Ectodermal cell (in vitro differentiated cells): Measurements from ENCODE around the gene ERAL1.

ENCODE experiments used
- H3K27ac ChIP-seq: 2 replicates; pipeline ENCODE4 v1.7.0; 2013; ENCODE audit warnings: mild to moderate bottlenecking, low read depth, low read length; ENCODE audit not compliant: insufficient read depth, poor library complexity, severe bottlenecking
- H3K27me3 ChIP-seq: 2 replicates; pipeline ENCODE4 v1.7.0; 2013; ENCODE audit warnings: mild to moderate bottlenecking, low read length; ENCODE audit not compliant: insufficient read depth, control insufficient read depth, poor library complexity, severe bottlenecking
- H3K36me3 ChIP-seq: one replicate; pipeline ENCODE4 v1.7.0; 2013; ENCODE audit warnings: low read length; ENCODE audit not compliant: control insufficient read depth, insufficient read depth
- H3K4me1 ChIP-seq: one replicate; pipeline ENCODE4 v1.7.0; 2013; ENCODE audit warnings: low read length; ENCODE audit not compliant: control insufficient read depth, insufficient read depth
- H3K4me3 ChIP-seq: 2 replicates; pipeline ENCODE4 v1.7.0; 2013; ENCODE audit warnings: low read depth, low read length, control low read depth; ENCODE audit not compliant: insufficient read depth
- H3K9me3 ChIP-seq: 2 replicates; pipeline ENCODE4 v1.7.0; 2013; ENCODE audit warnings: mild to moderate bottlenecking, low read length, moderate library complexity; ENCODE audit not compliant: control insufficient read depth
- WGBS, 2 experiments: methylation state at CpG; one replicate each; pipeline ENCODE4 v1.1.7; 2013; ENCODE audit warnings: missing lambda C conversion rate in 2 of 2; 5-methylcytosine and 5-hydroxymethylcytosine counted together

Gene ERAL1

GRCh38 chr17:28878158-28878910 lies 23.5 kb downstream of the ERAL1 start:
- Histone ChIP-seq H3K4me1 (no peaks in the 10 kb centered on the region), H3K27ac (no peak overlapping the region), H3K27me3 (no peaks in the 10 kb centered on the region), H3K9me3 (no peaks in the 10 kb centered on the region), H3K4me3 (no peak overlapping the region), H3K36me3 (peaks cover 25% of the 10 kb centered on the region)
- 95 to 100% methylated on average over 1 to 2 of the region's 2 CpGs for WGBS, 2 experiments

GRCh38 chr17:28878981-28879380 lies 24.2 kb downstream of the ERAL1 start:
- H3K27me3 ChIP-seq, result no peaks in the 10 kb centered on the region
- H3K4me1 ChIP-seq, result no peaks in the 10 kb centered on the region
- no peaks in the 10 kb centered on the region for H3K9me3 ChIP-seq
- H3K4me3 ChIP-seq, result no peak overlapping the region
- H3K27ac ChIP-seq, result no peak overlapping the region
- WGBS, 2 experiments, result 69 to 74% methylated on average over 4 of the region's 4 CpGs
- peaks cover 25% of the 10 kb centered on the region for H3K36me3 ChIP-seq

GRCh38 chr17:28879886-28880571 lies 25.2 kb downstream of the ERAL1 start:
- H3K36me3 ChIP-seq, result peaks cover 28% of the 10 kb centered on the region
- no peaks in the 10 kb centered on the region for H3K27me3 ChIP-seq
- H3K27ac ChIP-seq, result no peak overlapping the region
- no peaks in the 10 kb centered on the region for H3K9me3 ChIP-seq
- 85% methylated on average over 9 of the region's 9 CpGs for WGBS, 2 experiments
- no peaks in the 10 kb centered on the region for H3K4me1 ChIP-seq
- H3K4me3 ChIP-seq, result no peak overlapping the region

GRCh38 chr17:28880572-28880945 lies 25.7 kb downstream of the ERAL1 start:
- no peaks in the 10 kb centered on the region for H3K9me3 ChIP-seq
- no peaks in the 10 kb centered on the region for H3K4me1 ChIP-seq
- H3K4me3 ChIP-seq, result no peak overlapping the region
- H3K27me3 ChIP-seq, result no peaks in the 10 kb centered on the region
- no peak overlapping the region for H3K27ac ChIP-seq
- WGBS, 2 experiments, result 95 to 96% methylated on average over 10 of the region's 10 CpGs
- peaks cover 32% of the 10 kb centered on the region for H3K36me3 ChIP-seq

GRCh38 chr17:28881533-28882056 lies 26.8 kb downstream of the ERAL1 start:
- no peak overlapping the region for H3K4me3 ChIP-seq
- no peaks in the 10 kb centered on the region for H3K4me1 ChIP-seq
- no peaks in the 10 kb centered on the region for H3K9me3 ChIP-seq
- H3K27ac ChIP-seq, result no peak overlapping the region
- 96% methylated on average over 17 of the region's 17 CpGs for WGBS, 2 experiments
- H3K36me3 ChIP-seq, result peaks cover 32% of the 10 kb centered on the region
- no peaks in the 10 kb centered on the region for H3K27me3 ChIP-seq

GRCh38 chr17:28882154-28882895 lies 27.5 kb downstream of the ERAL1 start:
- Histone ChIP-seq H3K36me3 (peaks cover 32% of the 10 kb centered on the region), H3K4me3 (no peak overlapping the region), H3K9me3 (no peaks in the 10 kb centered on the region), H3K27me3 (no peaks in the 10 kb centered on the region), H3K4me1 (no peaks in the 10 kb centered on the region), H3K27ac (no peak overlapping the region)
- WGBS, 2 experiments, result 96 to 97% methylated on average over 18 of the region's 18 CpGs

GRCh38 chr17:28883967-28884702 lies 29.3 kb downstream of the ERAL1 start:
- Histone ChIP-seq H3K4me3 (no peak overlapping the region), H3K27me3 (no peaks in the 10 kb centered on the region), H3K36me3 (peaks cover 32% of the 10 kb centered on the region), H3K9me3 (no peaks in the 10 kb centered on the region), H3K27ac (no peak overlapping the region), H3K4me1 (no peaks in the 10 kb centered on the region)
- 94 to 95% methylated on average over 27 of the region's 27 CpGs for WGBS, 2 experiments

GRCh38 chr17:28885363-28885762 lies 30.5 kb downstream of the ERAL1 start:
- H3K9me3 ChIP-seq, result no peaks in the 10 kb centered on the region
- 95 to 97% methylated on average over 4 of the region's 4 CpGs for WGBS, 2 experiments
- peaks cover 23% of the 10 kb centered on the region for H3K36me3 ChIP-seq
- H3K27me3 ChIP-seq, result no peaks in the 10 kb centered on the region
- no peaks in the 10 kb centered on the region for H3K4me1 ChIP-seq
- H3K4me3 ChIP-seq, result no peak overlapping the region
- H3K27ac ChIP-seq, result no peak overlapping the region

- Histone ChIP-seq H3K36me3 (peaks cover 23% of the 10 kb centered on the region), H3K4me1 (no peaks in the 10 kb centered on the region), H3K27me3 (no peaks in the 10 kb centered on the region), H3K9me3 (no peaks in the 10 kb centered on the region), H3K4me3 (no peak overlapping the region), H3K27ac (no peak overlapping the region)
- WGBS, 2 experiments, result 87 to 91% methylated on average over 10 of the region's 10 CpGs
Measured at GRCh38 chr17:28885951-28886350, 31.1 kb downstream of the ERAL1 start.
